Hepatocyte (in vitro differentiated cells): ENCODE measurements around the gene RAD9A.

Experiments used
- CTCF ChIP-seq: fragments of 200-600 bp; sonication (generic); IDR thresholded peaks from 2 replicates; pipeline ENCODE4 v1.5.1; 2016; ENCODE audit warnings: antibody characterized with exemption, mild to moderate bottlenecking; ENCODE audit not compliant: poor library complexity
- EZH2 ChIP-seq: fragments of 200-600 bp; sonication (generic); IDR thresholded peaks from 2 replicates; pipeline ENCODE4 v1.6.1; 2016; ENCODE audit warnings: antibody characterized with exemption, mild to moderate bottlenecking, borderline replicate concordance

DNA sequence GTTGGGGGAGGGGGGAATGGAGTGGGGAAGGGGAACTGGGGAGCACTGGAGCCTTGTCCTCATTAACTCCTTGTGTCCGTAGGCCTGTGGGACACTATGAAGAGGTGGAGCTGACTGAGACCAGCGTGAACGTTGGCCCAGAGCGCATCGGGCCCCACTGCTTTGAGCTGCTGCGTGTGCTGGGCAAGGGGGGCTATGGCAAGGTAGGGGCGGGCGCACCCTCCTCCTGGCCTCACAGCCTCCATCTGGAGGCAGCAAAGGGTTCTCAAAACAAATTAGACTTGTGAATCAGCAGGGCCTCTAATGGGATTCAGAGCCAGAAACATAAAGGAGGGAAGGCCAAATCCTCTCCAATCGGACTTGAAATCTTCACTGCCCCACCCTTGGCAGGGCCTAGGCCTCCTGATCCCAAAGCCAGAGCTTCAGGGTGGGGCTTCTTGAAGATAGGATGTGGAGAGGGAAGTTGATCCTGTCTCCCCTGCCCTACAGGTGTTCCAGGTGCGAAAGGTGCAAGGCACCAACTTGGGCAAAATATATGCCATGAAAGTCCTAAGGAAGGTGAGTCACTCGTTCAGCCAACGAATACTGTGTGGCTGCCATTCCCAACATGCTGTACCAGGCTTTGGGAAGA is 37.4 kb downstream of the RAD9A start:
- no peak for TF ChIP-seq CTCF
- no peak for TF ChIP-seq EZH2
